ENCODE measurements around the gene SUCLG2.

DNA sequence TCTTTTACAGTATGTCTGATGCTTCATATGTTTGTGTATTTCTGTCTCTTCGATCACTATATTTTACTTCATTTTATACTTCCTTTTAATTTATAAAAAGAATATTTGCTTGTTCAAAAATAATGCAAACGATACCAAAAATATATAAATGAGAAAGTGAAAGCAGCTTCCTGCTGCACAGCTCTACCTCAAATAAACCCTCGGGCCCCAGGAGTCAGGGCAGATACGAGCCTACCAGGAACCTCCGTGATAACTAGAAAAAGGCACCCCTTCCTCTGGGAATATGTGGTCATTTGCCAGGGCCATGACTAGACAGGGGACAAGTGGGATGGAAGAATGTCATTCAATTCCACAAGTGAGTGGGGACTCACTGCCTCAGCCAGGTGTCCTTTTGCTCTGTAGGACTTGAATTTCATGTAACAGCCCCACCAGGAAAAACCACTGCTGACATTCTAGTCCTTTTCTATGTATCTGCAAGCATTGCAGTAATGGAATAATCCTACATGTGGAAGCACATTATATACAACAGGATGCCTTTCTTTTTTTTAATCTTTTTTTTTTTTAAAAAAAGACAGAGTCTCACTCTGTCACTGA lies 133.3 kb downstream of the SUCLG2 start:
- TF ChIP-seq CTCF (IDR thresholded peaks at IDR 0.05) (no peak), EZH2phosphoT487 (IDR thresholded peaks at IDR 0.05) (no peak)
